ENCODE data around the gene GDF15. TPM values are rescaled to one million over a fixed set of nuclear protein-coding genes. Genes with fewer than 3 reads are reported as not detected.

Gene GDF15
- total RNA-seq, 4 donors from 2014 or later = 1.9 to 4.6 (median 3.0) TPM

- TF ChIP-seq CTCF (IDR thresholded peaks at IDR 0.05) = no peak
- ATAC-seq (ENCODE audit: low FRiP score) = no peak
- DNase-seq (ENCODE audit: low spot score) = no peak
Observed at GRCh38 chr19:18426416-18426767, 40.4 kb downstream of the GDF15 start.

GRCh38 chr19:18427080-18427742, 41.3 kb downstream of the GDF15 start:
- no peak for DNase-seq (ENCODE audit: low spot score)
- ATAC-seq (ENCODE audit: low FRiP score) = no peak
- no peak for TF ChIP-seq CTCF (IDR thresholded peaks at IDR 0.05)

- no peak for DNase-seq (ENCODE audit: low spot score)
- ATAC-seq (ENCODE audit: low FRiP score) = no peak
- no peak for TF ChIP-seq CTCF (IDR thresholded peaks at IDR 0.05)
Observed at GRCh38 chr19:18427743-18428113, 41.8 kb downstream of the GDF15 start.

- ATAC-seq (ENCODE audit: low FRiP score) (no peak), DNase-seq (ENCODE audit: low spot score) (no peak)
- no peak for TF ChIP-seq CTCF (IDR thresholded peaks at IDR 0.05)
Observed at GRCh38 chr19:18428173-18428786, 42.3 kb downstream of the GDF15 start.

- TF ChIP-seq CTCF (IDR thresholded peaks at IDR 0.05) = no peak
- no peak for DNase-seq (ENCODE audit: low spot score)
- ATAC-seq (ENCODE audit: low FRiP score) = no peak
Observed at GRCh38 chr19:18428787-18429674, 43.1 kb downstream of the GDF15 start.

- ATAC-seq (ENCODE audit: low FRiP score) (no peak), DNase-seq (ENCODE audit: low spot score) (no peak)
Observed at GRCh38 chr19:18429717-18430416, 43.9 kb downstream of the GDF15 start.

More at GRCh38 chr19:18429717-18430416, 43.9 kb downstream of the GDF15 start:
- no peak for TF ChIP-seq CTCF (IDR thresholded peaks at IDR 0.05)

Data from omental fat pad (tissue), 4 donors.